GM12878 (cell line): ENCODE data around the gene NELFB.

Experiments
- SMC3 ChIP-seq: IDR thresholded peaks from 2 replicates; pipeline ENCODE4 v1.6.1; 2011; ENCODE audit warnings: low read length, improper control_type of control experiment, borderline replicate concordance
- TAF1 ChIP-seq: IDR thresholded peaks from 2 replicates; pipeline ENCODE4 v1.6.1; 2011; ENCODE audit warnings: mild to moderate bottlenecking, low read depth, low read length, borderline replicate concordance

DNA sequence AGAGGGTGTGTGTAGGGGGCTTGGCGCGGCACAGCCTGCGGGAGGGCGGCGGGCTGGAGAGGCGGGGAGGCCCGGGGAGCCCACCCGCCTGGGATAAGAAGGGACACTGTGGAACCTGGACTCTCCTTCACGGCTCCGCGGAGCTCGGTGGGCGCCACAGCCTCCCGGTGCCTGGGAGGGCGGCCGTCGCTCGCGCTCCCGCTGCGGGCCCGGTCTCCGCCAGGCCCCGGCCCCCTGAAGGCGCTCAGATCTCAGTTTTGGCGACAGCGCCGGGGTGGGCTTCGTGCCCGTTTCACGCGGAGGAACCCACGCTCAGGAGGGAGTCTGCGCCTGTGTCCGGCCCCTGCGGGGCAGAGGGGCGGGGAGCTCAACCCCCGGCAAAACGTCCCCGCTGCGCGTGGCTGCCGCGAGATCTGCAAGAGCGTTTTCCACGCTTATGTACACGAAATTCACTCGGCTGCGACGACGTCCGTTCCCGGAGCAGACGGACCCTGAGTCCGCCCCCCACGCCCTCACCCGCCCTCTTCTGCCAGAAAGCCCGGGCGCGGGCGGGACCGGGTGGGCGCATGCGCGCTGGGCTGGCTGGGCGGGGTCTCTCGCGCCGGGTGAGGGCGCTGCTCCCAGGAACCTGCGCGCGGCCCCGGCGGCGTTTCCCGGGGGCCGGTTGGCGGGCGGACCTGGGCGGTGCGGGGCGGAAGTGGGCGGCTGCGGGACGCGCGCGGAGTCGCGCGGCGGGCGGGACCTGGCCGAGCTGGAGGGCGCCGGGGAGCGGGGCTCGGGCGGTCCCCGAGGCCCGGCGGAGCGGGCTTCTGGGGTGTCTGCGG lies at the start of gene NELFB:
- peak; percentile 81; the same call in 1 of the 2 replicates for TF ChIP-seq TAF1
- TF ChIP-seq SMC3: no peak
